Naive thymus-derived CD4-positive, alpha-beta T cell (primary cell): Measurements from ENCODE around the gene MICAL3. TPM values are rescaled to one million over a fixed set of nuclear protein-coding genes. Genes with fewer than 3 reads are reported as not detected.

Experiments used
- ATAC-seq: fragments of 150-1000 bp; cut with Tn5 transposase; 2 replicates; pipeline ENCODE4 v1.10.0; 2021; ENCODE audit warnings: mild to moderate bottlenecking, moderate library complexity
- CTCF ChIA-PET: fragments of 350-600 bp; sonication (Branson Sonifier 250); formaldehyde crosslinking; loops from one replicate; lab custom pipeline; 2021; ENCODE audit warnings: antibody characterized with exemption; lab: Charles Lee
- POLR2A ChIA-PET: fragments of 350-600 bp; sonication (Branson Sonifier 250); formaldehyde crosslinking; loops from one replicate; lab custom pipeline; 2021; ENCODE audit warnings: antibody characterized with exemption, inconsistent platforms; lab: Charles Lee
- DNase-seq, 9 donors: peaks; one replicate each; pipeline versions ENCODE4 v3.0.0 to v3.0.0-alpha.2; 2020 to 2022; ENCODE audit warnings: mixed read lengths in 1 of 9
- H3K27ac ChIP-seq: one replicate; pipeline ENCODE4 v1.7.0; 2013; ENCODE audit warnings: mild to moderate bottlenecking, low read depth, low read length, moderate library complexity
- H3K27me3 ChIP-seq, 2 donors: one replicate each; pipeline ENCODE4 v1.7.0; 2013; ENCODE audit warnings: low read length in 2 of 2, mild to moderate bottlenecking in 2 of 2, moderate library complexity in 2 of 2; ENCODE audit not compliant: control insufficient read depth in 2 of 2, insufficient read depth in 2 of 2
- H3K36me3 ChIP-seq, 3 experiments: 1 replicate in 2 of 3; 2 replicates in 1 of 3; pipeline ENCODE4 v1.7.0; 2013; ENCODE audit warnings: low read length in 3 of 3, mild to moderate bottlenecking in 3 of 3, moderate library complexity in 1 of 3; ENCODE audit not compliant: insufficient read depth in 3 of 3, control insufficient read depth in 2 of 3
- H3K4me1 ChIP-seq, 2 donors: one replicate each; pipeline ENCODE4 v1.7.0; 2013; ENCODE audit warnings: low read length in 2 of 2, mild to moderate bottlenecking in 2 of 2, moderate library complexity in 1 of 2; ENCODE audit not compliant: control insufficient read depth in 2 of 2, insufficient read depth in 2 of 2
- H3K4me3 ChIP-seq: 2 replicates; pipeline ENCODE4 v1.7.0; 2013; ENCODE audit warnings: mild to moderate bottlenecking, low read length
- H3K9me3 ChIP-seq, 3 experiments: 1 replicate in 2 of 3; 2 replicates in 1 of 3; pipeline ENCODE4 v1.7.0; 2013; ENCODE audit warnings: low read length in 3 of 3; ENCODE audit not compliant: control insufficient read depth in 2 of 3
- H3K27ac Mint-ChIP-seq, 9 donors: one replicate each; pipeline ENCODE4 v1.8.0; 2020 to 2022; ENCODE audit warnings: mixed read lengths in 9 of 9, mild to moderate bottlenecking in 8 of 9, moderate library complexity in 5 of 9, inconsistent platforms in 2 of 9
- H3K27me3 Mint-ChIP-seq, 5 donors: one replicate each; pipeline ENCODE4 v1.8.0; 2021 to 2022; ENCODE audit warnings: mixed read lengths in 5 of 5, mild to moderate bottlenecking in 1 of 5
- H3K36me3 Mint-ChIP-seq, 5 donors: one replicate each; pipeline ENCODE4 v1.8.0; 2020 to 2022; ENCODE audit warnings: mixed read lengths in 5 of 5, mild to moderate bottlenecking in 3 of 5, inconsistent platforms in 1 of 5
- H3K4me1 Mint-ChIP-seq, 7 donors: one replicate each; pipeline ENCODE4 v1.8.0; 2020 to 2022; ENCODE audit warnings: mixed read lengths in 7 of 7, mild to moderate bottlenecking in 3 of 7, inconsistent platforms in 1 of 7
- H3K4me3 Mint-ChIP-seq, 10 donors: one replicate each; pipeline ENCODE4 v1.8.0; 2020 to 2022; ENCODE audit warnings: mild to moderate bottlenecking in 10 of 10, mixed read lengths in 10 of 10, moderate library complexity in 6 of 10, inconsistent platforms in 2 of 10
- H3K9me3 Mint-ChIP-seq, 11 donors: one replicate each; pipeline ENCODE4 v1.8.0; 2020 to 2022; ENCODE audit warnings: mixed read lengths in 11 of 11, mild to moderate bottlenecking in 4 of 11, inconsistent platforms in 1 of 11, moderate library complexity in 1 of 11
- intact Hi-C, 2 donors: fragments of 100-400 bp; cut with micrococcal nuclease; formaldehyde crosslinking; loops; one replicate each; pipeline ENCODE4 v1.15.1; 2023
- polyA plus RNA-seq, 2 donors: library from polyadenylated mRNA; unstranded; fragments of 300-500 nt; fragmentation: Illumina TruSeq; gene quantifications; one replicate each; pipeline ENCODE4 v1.2.3, GENCODE V29; 2021
- total RNA-seq, 6 experiments: library from RNA in 5 of 6; stranded (reverse) in 5 of 6; gene quantifications; 1 replicate in 5 of 6; 2 replicates in 1 of 6; pipeline ENCODE4 v1.2.3 and lab custom pipeline; 2021 to 2026

The MICAL3 gene
- total and polyA plus RNA-seq, 7 experiments from 2014 or later, result 0.28 to 43.9 (median 11.4) TPM

GRCh38 chr22:17803609-17804270, 220.6 kb downstream of the MICAL3 start:
- ChIA-PET CTCF (no interaction called here), POLR2A (no interaction called here)
- H3K27me3 Mint-ChIP-seq, result no peaks in the 10 kb centered on the region
- ATAC-seq, result no peak
- Histone ChIP-seq H3K4me3 (no peak overlapping the region), H3K27me3 (no peaks in the 10 kb centered on the region), H3K4me1 (no peaks in the 10 kb centered on the region), H3K36me3 (peaks cover 0 to 5% (median 0%) of the 10 kb centered on the region in 3 experiments), H3K27ac (no peak overlapping the region), H3K9me3 (no peaks in the 10 kb centered on the region)
- H3K36me3 Mint-ChIP-seq, result peaks cover 0 to 26% (median 0%) of the 10 kb centered on the region in 5 donors
- peaks cover 0 to 2% (median 0%) of the 10 kb centered on the region in 7 donors for H3K4me1 Mint-ChIP-seq
- H3K4me3 Mint-ChIP-seq, result no peak overlapping the region
- intact Hi-C loops, result no loop called here
- H3K9me3 Mint-ChIP-seq, result no peaks in the 10 kb centered on the region
- no peak for DNase-seq
- H3K27ac Mint-ChIP-seq, result no peak overlapping the region

DNA sequence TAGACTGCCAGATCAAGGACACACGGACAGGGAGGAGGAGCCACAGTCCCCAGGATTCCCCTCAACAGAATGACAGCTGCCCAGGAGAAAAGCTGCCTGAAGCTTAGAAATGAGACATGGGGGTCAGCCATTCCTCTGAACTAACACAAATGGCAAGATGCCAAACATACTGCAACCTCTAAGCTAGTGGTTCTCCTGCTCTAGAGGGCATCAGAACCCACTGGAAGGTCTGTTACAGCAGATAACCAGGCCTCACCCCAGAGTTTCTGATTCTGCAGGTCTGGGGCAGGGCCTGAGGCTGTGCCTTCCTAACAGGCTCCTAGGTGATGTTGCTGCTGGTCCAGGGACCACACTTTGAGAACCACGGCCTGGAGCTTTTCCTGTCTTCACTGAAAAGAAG, 221.5 kb downstream of the MICAL3 start:
- H3K27ac Mint-ChIP-seq, result peak overlapping the region in 1 of 9 donors; percentile 15
- H3K36me3 Mint-ChIP-seq, result peaks cover 0 to 26% (median 0%) of the 10 kb centered on the region in 5 donors
- no peaks in the 10 kb centered on the region for H3K27me3 Mint-ChIP-seq
- ChIA-PET POLR2A (no interaction called here), CTCF (no interaction called here)
- H3K9me3 Mint-ChIP-seq, result no peaks in the 10 kb centered on the region
- H3K27me3 ChIP-seq, result no peaks in the 10 kb centered on the region
- DNase-seq (no peak), ATAC-seq (no peak)
- peaks cover 0 to 5% (median 2%) of the 10 kb centered on the region in 7 donors for H3K4me1 Mint-ChIP-seq
- no peaks in the 10 kb centered on the region for H3K9me3 ChIP-seq
- H3K27ac ChIP-seq, result no peak overlapping the region
- H3K4me1 ChIP-seq, result no peaks in the 10 kb centered on the region
- no peak overlapping the region for H3K4me3 Mint-ChIP-seq
- H3K36me3 ChIP-seq, result no peaks in the 10 kb centered on the region
- intact Hi-C loops, result no loop called here
- no peak overlapping the region for H3K4me3 ChIP-seq

DNA sequence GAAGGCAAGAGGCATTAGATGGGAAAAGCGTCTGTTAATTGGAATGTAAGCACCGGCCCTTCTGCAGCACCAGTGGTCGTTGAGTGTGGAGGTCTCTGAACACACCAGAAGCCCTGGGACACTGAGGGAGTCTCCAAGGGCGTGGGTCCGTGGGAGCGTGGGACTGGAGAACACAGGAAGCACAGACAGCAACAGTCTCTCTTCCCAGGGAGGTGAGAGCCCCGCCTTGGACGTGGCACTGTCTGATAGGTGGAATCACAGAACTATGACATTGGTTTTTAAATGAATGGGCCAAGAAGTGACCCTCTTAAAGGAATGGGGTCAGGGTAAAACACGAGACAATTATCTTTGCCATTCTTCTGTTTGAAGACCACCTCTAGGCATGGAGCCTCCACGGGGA, 221.9 kb downstream of the MICAL3 start:
- POLR2A ChIA-PET, result no interaction called here
- Histone ChIP-seq H3K4me1 (no peaks in the 10 kb centered on the region), H3K36me3 (no peaks in the 10 kb centered on the region), H3K9me3 (no peaks in the 10 kb centered on the region), H3K27ac (no peak overlapping the region), H3K27me3 (no peaks in the 10 kb centered on the region), H3K4me3 (no peak overlapping the region)
- DNase-seq (no peak), ATAC-seq (no peak)
- H3K36me3 Mint-ChIP-seq, result peaks cover 0 to 24% (median 0%) of the 10 kb centered on the region in 5 donors
- H3K27me3 Mint-ChIP-seq, result no peaks in the 10 kb centered on the region
- CTCF ChIA-PET, result no interaction called here
- no peaks in the 10 kb centered on the region for H3K9me3 Mint-ChIP-seq
- intact Hi-C loops, result no loop called here
- no peak overlapping the region for H3K4me3 Mint-ChIP-seq
- peak overlapping the region in 1 of 9 donors; percentile 15 for H3K27ac Mint-ChIP-seq
- peaks cover 0 to 5% (median 2%) of the 10 kb centered on the region in 7 donors for H3K4me1 Mint-ChIP-seq

- DNase-seq (no peak), ATAC-seq (peak; percentile 72)
- Mint-ChIP-seq H3K4me3 (no peak overlapping the region), H3K27ac (no peak overlapping the region), H3K36me3 (no peaks in the 10 kb centered on the region), H3K9me3 (peaks cover 0 to 2% (median 0%) of the 10 kb centered on the region in 11 donors), H3K27me3 (no peaks in the 10 kb centered on the region), H3K4me1 (peaks cover 0 to 5% (median 4%) of the 10 kb centered on the region in 7 donors)
- Histone ChIP-seq H3K4me3 (no peak overlapping the region), H3K9me3 (no peaks in the 10 kb centered on the region), H3K36me3 (no peaks in the 10 kb centered on the region), H3K4me1 (no peaks in the 10 kb centered on the region), H3K27ac (no peak overlapping the region), H3K27me3 (no peaks in the 10 kb centered on the region)
- ChIA-PET POLR2A (no interaction called here), CTCF (no interaction called here)
- intact Hi-C loops, result no loop called here
Observed at GRCh38 chr22:17797721-17798559, 226.4 kb downstream of the MICAL3 start.

DNA sequence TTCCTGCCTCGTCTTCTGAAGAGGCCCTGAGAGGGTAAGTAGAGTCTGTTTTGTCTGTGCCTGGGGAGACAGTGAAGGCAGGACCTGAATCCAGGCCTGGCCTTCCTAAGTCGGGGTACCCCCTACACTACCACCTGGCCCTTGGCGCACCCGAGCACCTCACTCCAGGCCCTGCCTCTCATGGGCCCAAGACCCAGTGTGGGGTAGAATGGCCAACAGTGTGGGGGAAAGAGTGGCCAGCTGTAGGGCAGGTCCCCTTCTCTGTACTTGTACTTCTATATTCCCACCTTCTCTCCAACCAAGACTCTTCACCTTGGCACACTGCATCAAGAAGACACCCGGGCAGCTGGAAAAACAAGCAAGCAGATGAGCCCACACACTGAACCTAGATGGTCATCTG, 227.7 kb downstream of the MICAL3 start:
- H3K4me3 Mint-ChIP-seq, result no peak overlapping the region
- ChIA-PET POLR2A (no interaction called here), CTCF (no interaction called here)
- ATAC-seq, result no peak
- Histone ChIP-seq H3K27me3 (no peaks in the 10 kb centered on the region), H3K9me3 (no peaks in the 10 kb centered on the region), H3K4me1 (no peaks in the 10 kb centered on the region), H3K36me3 (no peaks in the 10 kb centered on the region), H3K4me3 (no peak overlapping the region), H3K27ac (no peak overlapping the region)
- no peak for DNase-seq
- peaks cover 0 to 5% (median 4%) of the 10 kb centered on the region in 7 donors for H3K4me1 Mint-ChIP-seq
- peak overlapping the region in 1 of 9 donors; percentile 36 for H3K27ac Mint-ChIP-seq
- peaks cover 0 to 2% (median 0%) of the 10 kb centered on the region in 11 donors for H3K9me3 Mint-ChIP-seq
- H3K36me3 Mint-ChIP-seq, result no peaks in the 10 kb centered on the region
- intact Hi-C loops, result no loop called here
- no peaks in the 10 kb centered on the region for H3K27me3 Mint-ChIP-seq

- Histone ChIP-seq H3K9me3 (no peaks in the 10 kb centered on the region), H3K4me3 (no peak overlapping the region), H3K4me1 (no peaks in the 10 kb centered on the region), H3K27me3 (no peaks in the 10 kb centered on the region), H3K36me3 (no peaks in the 10 kb centered on the region), H3K27ac (no peak overlapping the region)
- Mint-ChIP-seq H3K36me3 (no peaks in the 10 kb centered on the region), H3K27me3 (no peaks in the 10 kb centered on the region), H3K4me3 (no peak overlapping the region), H3K4me1 (peaks cover 0 to 5% (median 4%) of the 10 kb centered on the region in 7 donors), H3K9me3 (peaks cover 0 to 2% (median 0%) of the 10 kb centered on the region in 11 donors), H3K27ac (peak overlapping the region in 1 of 9 donors; percentile 52)
- ChIA-PET CTCF (no interaction called here), POLR2A (no interaction called here)
- intact Hi-C loops, result no loop called here
- ATAC-seq (no peak), DNase-seq (no peak)
Observed at GRCh38 chr22:17795661-17796548, 228.5 kb downstream of the MICAL3 start.
